Mucosa of descending colon (tissue), 3 donors: ENCODE results near the gene MLIP. TPM values are rescaled to one million over a fixed set of nuclear protein-coding genes. Genes with fewer than 3 reads are reported as not detected.

ENCODE experiments used
- ATAC-seq: fragments of 200-7000 bp; cut with Tn5 transposase; one replicate; pipeline ENCODE4 v1.9.1; 2020; ENCODE audit warnings: mild to moderate bottlenecking, moderate library complexity
- DNase-seq, 3 donors: peaks; one replicate each; pipeline ENCODE4 v3.0.0-alpha.2; 2020
- H3K36me3 ChIP-seq: fragments of 200-600 bp; one replicate; pipeline ENCODE4 v1.8.0; 2021; ENCODE audit warnings: low read depth, mild to moderate bottlenecking
- H3K4me1 ChIP-seq: fragments of 200-600 bp; one replicate; pipeline ENCODE4 v1.8.0; 2021; ENCODE audit warnings: low read depth, mild to moderate bottlenecking
- H3K4me3 ChIP-seq: fragments of 200-600 bp; one replicate; pipeline ENCODE4 v1.8.0; 2021; ENCODE audit warnings: mild to moderate bottlenecking
- H3K9me3 ChIP-seq: fragments of 200-600 bp; one replicate; pipeline ENCODE4 v1.8.0; 2021; ENCODE audit warnings: mild to moderate bottlenecking
- intact Hi-C, 2 donors: fragments of 100-400 bp; cut with DNase I in 1 of 2; cut with micrococcal nuclease in 1 of 2; formaldehyde crosslinking; loops; one replicate each; pipeline versions ENCODE4 v1.11.0 to v1.11.1; 2022; cut with DNase I, micrococcal nuclease
- total RNA-seq, 3 donors: library from RNA; stranded (reverse); fragmentation: NEBNext Ultra II Directional in 2 of 3; extraction: Animal tissue kit (Norgen Biotek cat#: 25700) in 2 of 3; gene quantifications; one replicate each; pipeline versions ENCODE4 v1.2.1 to v1.2.4, GENCODE V29; 2021 to 2023
- TF ChIP-seq, protein P1 (sequence below): fragments of 200-600 bp; IDR thresholded peaks from one replicate; pipeline ENCODE4 v1.8.0; 2022; ENCODE audit warnings: antibody characterized with exemption, mild to moderate bottlenecking
- donor health status: DM: no; HTN: no; CAD: no; lungs with moderate emphysema.
- donor health status: DM: no; HTN: no; CAD: no.
- donor health status: DM: no; HTN: yes; CAD: no.

MLIP gene
- total RNA-seq, 3 donors from 2014 or later: 1.9 to 2.5 (median 2.3) TPM

- intact Hi-C loops: no loop called here
- Histone ChIP-seq H3K9me3 (no peaks in the 10 kb centered on the region), H3K4me1 (no peaks in the 10 kb centered on the region), H3K36me3 (no peaks in the 10 kb centered on the region), H3K4me3 (no peak overlapping the region)
- DNase-seq: no peak
- ATAC-seq: no peak
- TF ChIP-seq, protein P1, sequence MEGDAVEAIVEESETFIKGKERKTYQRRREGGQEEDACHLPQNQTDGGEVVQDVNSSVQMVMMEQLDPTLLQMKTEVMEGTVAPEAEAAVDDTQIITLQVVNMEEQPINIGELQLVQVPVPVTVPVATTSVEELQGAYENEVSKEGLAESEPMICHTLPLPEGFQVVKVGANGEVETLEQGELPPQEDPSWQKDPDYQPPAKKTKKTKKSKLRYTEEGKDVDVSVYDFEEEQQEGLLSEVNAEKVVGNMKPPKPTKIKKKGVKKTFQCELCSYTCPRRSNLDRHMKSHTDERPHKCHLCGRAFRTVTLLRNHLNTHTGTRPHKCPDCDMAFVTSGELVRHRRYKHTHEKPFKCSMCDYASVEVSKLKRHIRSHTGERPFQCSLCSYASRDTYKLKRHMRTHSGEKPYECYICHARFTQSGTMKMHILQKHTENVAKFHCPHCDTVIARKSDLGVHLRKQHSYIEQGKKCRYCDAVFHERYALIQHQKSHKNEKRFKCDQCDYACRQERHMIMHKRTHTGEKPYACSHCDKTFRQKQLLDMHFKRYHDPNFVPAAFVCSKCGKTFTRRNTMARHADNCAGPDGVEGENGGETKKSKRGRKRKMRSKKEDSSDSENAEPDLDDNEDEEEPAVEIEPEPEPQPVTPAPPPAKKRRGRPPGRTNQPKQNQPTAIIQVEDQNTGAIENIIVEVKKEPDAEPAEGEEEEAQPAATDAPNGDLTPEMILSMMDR: no peak
These were observed 125.7 kb downstream of the MLIP start for GRCh38 chr6:54236984-54237383.

- ATAC-seq: no peak
- Histone ChIP-seq H3K4me1 (no peaks in the 10 kb centered on the region), H3K36me3 (no peaks in the 10 kb centered on the region), H3K4me3 (no peak overlapping the region), H3K9me3 (no peaks in the 10 kb centered on the region)
- TF ChIP-seq, protein P1: no peak
- DNase-seq: no peak
- intact Hi-C loops: no loop called here
These were observed 127.2 kb downstream of the MLIP start for GRCh38 chr6:54238396-54238795.

GRCh38 chr6:54243699-54244098 lies 132.5 kb downstream of the MLIP start:
- TF ChIP-seq, protein P1: no peak
- H3K36me3 ChIP-seq: peaks cover 5% of the 10 kb centered on the region
- H3K4me1 ChIP-seq: no peaks in the 10 kb centered on the region
- DNase-seq (no peak), ATAC-seq (no peak)
- H3K9me3 ChIP-seq: no peaks in the 10 kb centered on the region
- H3K4me3 ChIP-seq: no peak overlapping the region
- intact Hi-C loops: no loop called here

DNA sequence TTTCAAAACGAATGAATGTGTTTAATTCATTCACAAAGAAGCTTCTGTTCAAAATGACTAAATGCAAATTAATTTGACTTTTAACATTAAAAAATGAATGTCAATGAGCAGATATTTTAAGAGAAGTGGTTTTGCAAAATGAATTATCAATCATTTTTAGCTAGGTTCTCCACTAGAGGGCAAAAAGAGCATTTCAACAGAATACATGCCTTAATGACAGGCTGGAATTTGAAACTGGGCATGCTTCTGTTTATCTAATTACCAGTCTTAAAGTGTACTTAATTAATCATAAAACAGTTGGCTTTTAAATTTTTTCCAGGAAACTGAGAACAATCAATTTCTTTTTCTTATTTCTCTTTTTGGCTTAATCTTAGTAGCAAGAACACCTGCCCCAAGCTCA lies 133.2 kb downstream of the MLIP start:
- no peaks in the 10 kb centered on the region for H3K9me3 ChIP-seq
- intact Hi-C loops: no loop called here
- H3K36me3 ChIP-seq: peaks cover 5% of the 10 kb centered on the region
- ATAC-seq: no peak
- DNase-seq: no peak
- H3K4me1 ChIP-seq: no peaks in the 10 kb centered on the region
- TF ChIP-seq, protein P1: no peak
- no peak overlapping the region for H3K4me3 ChIP-seq

DNA sequence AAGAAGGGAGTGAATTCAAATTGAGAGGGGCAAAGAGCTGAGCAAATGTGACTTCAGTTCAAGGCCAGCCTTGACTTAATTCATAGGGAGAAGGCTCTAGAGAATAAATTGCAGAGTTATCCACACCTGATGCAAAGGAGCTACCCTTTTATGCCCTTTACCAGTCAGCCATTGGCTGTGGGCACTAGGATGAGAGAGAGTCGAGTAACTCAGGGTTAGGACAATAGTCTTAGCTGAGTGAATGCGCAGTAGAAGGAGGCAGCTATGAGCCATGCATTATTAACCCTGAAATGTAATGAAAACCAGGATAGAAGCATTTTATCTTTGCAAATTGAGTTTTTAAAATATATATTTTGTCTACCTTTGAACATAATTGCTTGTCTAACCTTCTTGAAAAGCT lies 134.0 kb downstream of the MLIP start:
- no peak overlapping the region for H3K4me3 ChIP-seq
- H3K36me3 ChIP-seq: peaks cover 5% of the 10 kb centered on the region
- no peaks in the 10 kb centered on the region for H3K9me3 ChIP-seq
- no peak for DNase-seq
- ATAC-seq: no peak
- intact Hi-C loops: no loop called here
- TF ChIP-seq, protein P1: no peak
- no peaks in the 10 kb centered on the region for H3K4me1 ChIP-seq

GRCh38 chr6:54248319-54248718 lies 137.1 kb downstream of the MLIP start:
- ATAC-seq: no peak
- Histone ChIP-seq H3K4me1 (no peaks in the 10 kb centered on the region), H3K36me3 (peaks cover 5% of the 10 kb centered on the region), H3K4me3 (no peak overlapping the region), H3K9me3 (no peaks in the 10 kb centered on the region)
- no peak for DNase-seq
- TF ChIP-seq, protein P1: no peak
- intact Hi-C loops: no loop called here
